ENCODE data around the gene SUN1.
"Not testable (repeated sequence)": the region's sequence is repeated elsewhere in the genome, so short reads cannot be mapped to it uniquely, and the experiment has no call there.

GRCh38 chr7:846958-847650, 14.8 kb downstream of the SUN1 start:
- TF ChIP-seq POLR2A, POLR2AphosphoS5 (IDR thresholded peaks at IDR 0.05; ENCODE audit: low read depth, low read length): not testable (repeated sequence)
